Effector memory CD4-positive, alpha-beta T cell (primary cell): ENCODE data around the gene SLC25A44.

ENCODE experiments used
- DNase-seq, 3 donors: peaks; one replicate each; pipeline ENCODE4 v3.0.0-alpha.2; 2020
- H3K27ac ChIP-seq: 2 replicates; pipeline ENCODE4 v1.7.0; 2013; ENCODE audit warnings: mild to moderate bottlenecking, low read length, moderate library complexity; ENCODE audit not compliant: insufficient read depth, poor library complexity, severe bottlenecking
- H3K27me3 ChIP-seq: replicated peaks from 2 replicates; pipeline ENCODE4 v1.7.0; 2013; ENCODE audit warnings: mild to moderate bottlenecking, low read length; ENCODE audit not compliant: insufficient read depth, control insufficient read depth, poor library complexity, severe bottlenecking
- H3K36me3 ChIP-seq: 2 replicates; pipeline ENCODE4 v1.7.0; 2013; ENCODE audit warnings: mild to moderate bottlenecking, low read length, moderate library complexity; ENCODE audit not compliant: control insufficient read depth, insufficient read depth
- H3K4me1 ChIP-seq: 2 replicates; pipeline ENCODE4 v1.7.0; 2013; ENCODE audit warnings: low read length, mild to moderate bottlenecking; ENCODE audit not compliant: control insufficient read depth, insufficient read depth, poor library complexity, severe bottlenecking
- H3K4me3 ChIP-seq: 2 replicates; pipeline ENCODE4 v1.7.0; 2013; ENCODE audit warnings: low read length, low read depth, mild to moderate bottlenecking; ENCODE audit not compliant: insufficient read depth, poor library complexity, severe bottlenecking
- H3K9me3 ChIP-seq: 2 replicates; pipeline ENCODE4 v1.7.0; 2013; ENCODE audit warnings: mild to moderate bottlenecking, low read length, moderate library complexity; ENCODE audit not compliant: control insufficient read depth

Gene SLC25A44

GRCh38 chr1:156162430-156163037, 31.4 kb upstream of the SLC25A44 start:
- Histone ChIP-seq H3K36me3 (no peaks in the 10 kb centered on the region), H3K27ac (no peak overlapping the region)

GRCh38 chr1:156163712-156164111, 30.2 kb upstream of the SLC25A44 start:
- Histone ChIP-seq H3K27ac (no peak overlapping the region), H3K36me3 (no peaks in the 10 kb centered on the region)
- DNase-seq: no peak

More at GRCh38 chr1:156162430-156163037, 31.4 kb upstream of the SLC25A44 start:
- Histone ChIP-seq H3K9me3 (no peaks in the 10 kb centered on the region), H3K4me3 (no peak overlapping the region), H3K27me3 (no peaks in the 10 kb centered on the region), H3K4me1 (peaks cover 9% of the 10 kb centered on the region)
- DNase-seq: no peak

GRCh38 chr1:156164125-156164831, 29.6 kb upstream of the SLC25A44 start:
- DNase-seq: no peak
- Histone ChIP-seq H3K27ac (no peak overlapping the region), H3K27me3 (no peaks in the 10 kb centered on the region), H3K4me1 (peaks cover 9% of the 10 kb centered on the region), H3K4me3 (no peak overlapping the region), H3K36me3 (no peaks in the 10 kb centered on the region), H3K9me3 (no peaks in the 10 kb centered on the region)

More at GRCh38 chr1:156163712-156164111, 30.2 kb upstream of the SLC25A44 start:
- H3K4me3 ChIP-seq: no peak overlapping the region
- H3K27me3 ChIP-seq: no peaks in the 10 kb centered on the region
- H3K9me3 ChIP-seq: no peaks in the 10 kb centered on the region
- H3K4me1 ChIP-seq: peaks cover 9% of the 10 kb centered on the region

- Histone ChIP-seq H3K27ac (no peak overlapping the region), H3K27me3 (no peaks in the 10 kb centered on the region), H3K4me3 (no peak overlapping the region), H3K4me1 (peaks cover 9% of the 10 kb centered on the region), H3K9me3 (no peaks in the 10 kb centered on the region), H3K36me3 (no peaks in the 10 kb centered on the region)
- DNase-seq: no peak
These were observed 28.8 kb upstream of the SLC25A44 start for GRCh38 chr1:156165083-156165482.

GRCh38 chr1:156167536-156167935, 26.4 kb upstream of the SLC25A44 start:
- H3K4me1 ChIP-seq: no peaks in the 10 kb centered on the region
- no peaks in the 10 kb centered on the region for H3K36me3 ChIP-seq
- H3K9me3 ChIP-seq: no peaks in the 10 kb centered on the region
- no peak overlapping the region for H3K27ac ChIP-seq
- no peak for DNase-seq
- no peaks in the 10 kb centered on the region for H3K27me3 ChIP-seq
- no peak overlapping the region for H3K4me3 ChIP-seq

GRCh38 chr1:156172696-156173470, 21.0 kb upstream of the SLC25A44 start:
- Histone ChIP-seq H3K27me3 (no peaks in the 10 kb centered on the region), H3K9me3 (no peaks in the 10 kb centered on the region), H3K4me3 (no peak overlapping the region), H3K27ac (no peak overlapping the region), H3K36me3 (no peaks in the 10 kb centered on the region), H3K4me1 (no peaks in the 10 kb centered on the region)
- no peak for DNase-seq

GRCh38 chr1:156176610-156177210, 17.2 kb upstream of the SLC25A44 start:
- Histone ChIP-seq H3K36me3 (no peaks in the 10 kb centered on the region), H3K4me3 (no peak overlapping the region), H3K27ac (no peak overlapping the region), H3K4me1 (no peaks in the 10 kb centered on the region), H3K27me3 (no peaks in the 10 kb centered on the region), H3K9me3 (no peaks in the 10 kb centered on the region)
- DNase-seq: no peak

- H3K9me3 ChIP-seq: no peaks in the 10 kb centered on the region
- H3K4me1 ChIP-seq: no peaks in the 10 kb centered on the region
- no peak for DNase-seq
- H3K4me3 ChIP-seq: no peak overlapping the region
- no peaks in the 10 kb centered on the region for H3K36me3 ChIP-seq
- H3K27me3 ChIP-seq: no peaks in the 10 kb centered on the region
- H3K27ac ChIP-seq: no peak overlapping the region
These were observed 15.8 kb upstream of the SLC25A44 start for GRCh38 chr1:156177919-156178654.

GRCh38 chr1:156180471-156180870, 13.4 kb upstream of the SLC25A44 start:
- H3K4me3 ChIP-seq: no peak overlapping the region
- H3K27ac ChIP-seq: no peak overlapping the region
- H3K36me3 ChIP-seq: no peaks in the 10 kb centered on the region
- no peaks in the 10 kb centered on the region for H3K9me3 ChIP-seq
- H3K4me1 ChIP-seq: no peaks in the 10 kb centered on the region
- no peak for DNase-seq
- no peaks in the 10 kb centered on the region for H3K27me3 ChIP-seq
